Spleen (tissue), 11 donors: ENCODE data around the gene RGS6. TPM values are rescaled to one million over a fixed set of nuclear protein-coding genes. Genes with fewer than 3 reads are reported as not detected.

Experiments used
- DNase-seq: peaks from one replicate; pipeline ENCODE4 v3.0.0-alpha.2; 2020
- H3K27ac ChIP-seq, 8 donors: fragments of 200-600 bp; sonication (generic) in 7 of 8; 1 replicate in 4 of 8; 2 replicates in 4 of 8; pipeline versions ENCODE4 v1.5.0 to v1.8.0; 2016 to 2021; ENCODE audit warnings: inconsistent platforms in 4 of 8, mild to moderate bottlenecking in 4 of 8, moderate library complexity in 1 of 8
- H3K27me3 ChIP-seq, 7 donors: fragments of 200-600 bp; sonication (generic) in 6 of 7; replicated peaks in 1 of 7; 1 replicate in 4 of 7; 2 replicates in 3 of 7; pipeline versions ENCODE4 v1.5.0 to v1.8.0; 2016 to 2021; ENCODE audit warnings: inconsistent platforms in 3 of 7, mild to moderate bottlenecking in 1 of 7
- H3K36me3 ChIP-seq, 6 donors: fragments of 200-600 bp; sonication (generic) in 5 of 6; 1 replicate in 4 of 6; 2 replicates in 2 of 6; pipeline versions ENCODE4 v1.5.0 to v1.8.0; 2016 to 2021; ENCODE audit warnings: inconsistent platforms in 2 of 6
- H3K4me1 ChIP-seq, 6 donors: fragments of 200-600 bp; sonication (generic) in 5 of 6; 1 replicate in 3 of 6; 2 replicates in 3 of 6; pipeline versions ENCODE4 v1.5.0 to v1.8.0; 2016 to 2021; ENCODE audit warnings: inconsistent platforms in 3 of 6
- H3K4me3 ChIP-seq, 8 donors: fragments of 200-600 bp; sonication (generic) in 7 of 8; 1 replicate in 4 of 8; 2 replicates in 4 of 8; pipeline versions ENCODE4 v1.5.0 to v1.8.0; 2016 to 2021; ENCODE audit warnings: inconsistent platforms in 4 of 8, mild to moderate bottlenecking in 4 of 8, moderate library complexity in 2 of 8
- H3K9me3 ChIP-seq, 8 donors: fragments of 200-600 bp; sonication (generic) in 7 of 8; 1 replicate in 4 of 8; 2 replicates in 4 of 8; pipeline versions ENCODE4 v1.5.0 to v1.8.0; 2016 to 2021; ENCODE audit warnings: inconsistent platforms in 4 of 8
- POLR2A ChIP-seq, 3 donors: fragments of 450-650 bp; IDR thresholded peaks; one replicate each; pipeline ENCODE4 v1.5.1; 2017; ENCODE audit warnings: antibody characterized with exemption in 3 of 3, mild to moderate bottlenecking in 1 of 3
- POLR2AphosphoS5 ChIP-seq, 3 donors: sonication (generic); formaldehyde crosslinking; IDR thresholded peaks; one replicate each; pipeline ENCODE4 v1.5.1; 2017; ENCODE audit warnings: antibody characterized with exemption in 3 of 3
- WGBS, 5 donors: extraction: QIAGEN DNeasy Blood & Tissue Kit in 3 of 5; methylation state at CpG; one replicate each; pipeline versions ENCODE4 v1.1.5 to v1.1.7; 2013 to 2018; 5-methylcytosine and 5-hydroxymethylcytosine counted together
- intact Hi-C: fragments of 100-400 bp; cut with DNase I; formaldehyde crosslinking; loops from one replicate; pipeline ENCODE4 v1.15.0; 2023; ENCODE audit warnings: low total_unique reads
- polyA plus RNA-seq, 3 donors: library from polyadenylated mRNA; stranded (reverse); fragments of 200-250 nt; gene quantifications; one replicate each; pipeline ENCODE4 v1.2.1, GENCODE V29; 2013
- total RNA-seq, 7 donors: library from RNA; depleted of rRNA in 3 of 7; stranded (reverse); fragments of >200 nt in 3 of 7; fragmentation: NEBNext Ultra II Directional in 4 of 7; extraction: Animal tissue kit (Norgen Biotek cat#: 25700) in 4 of 7; gene quantifications; one replicate each; pipeline versions ENCODE4 v1.1.0 to v1.2.1, GENCODE V29; 2016 to 2021
- TF ChIP-seq, protein P1 (sequence below), 11 experiments: fragments of 200-600 bp in 7 of 11; fragments of 450-650 bp in 4 of 11; sonication (generic) in 4 of 11; IDR thresholded peaks in 8 of 11; conservative IDR thresholded peaks in 3 of 11; 1 replicate in 7 of 11; 2 replicates in 4 of 11; pipeline versions ENCODE4 v1.4.0 to v1.8.0; 2016 to 2021; ENCODE audit warnings: antibody characterized with exemption in 11 of 11, inconsistent platforms in 4 of 11, mild to moderate bottlenecking in 1 of 11
- donor health status: healthy with polysubstance abuse.
- donor health status: DM: no; HTN: no; CAD: no; lungs with moderate emphysema.
- donor health status: DM: no; HTN: no; CAD: no.
- donor health status: Bipolar disorder and iron deficiency.
- donor health status: healthy.
- donor health status: DM: no; HTN: no; CAD: no.
- donor health status: DM: yes; HTN: yes; CAD: no.

The RGS6 gene
- total and polyA plus RNA-seq, 10 donors: 0.20 to 8.1 (median 2.3) TPM

DNA sequence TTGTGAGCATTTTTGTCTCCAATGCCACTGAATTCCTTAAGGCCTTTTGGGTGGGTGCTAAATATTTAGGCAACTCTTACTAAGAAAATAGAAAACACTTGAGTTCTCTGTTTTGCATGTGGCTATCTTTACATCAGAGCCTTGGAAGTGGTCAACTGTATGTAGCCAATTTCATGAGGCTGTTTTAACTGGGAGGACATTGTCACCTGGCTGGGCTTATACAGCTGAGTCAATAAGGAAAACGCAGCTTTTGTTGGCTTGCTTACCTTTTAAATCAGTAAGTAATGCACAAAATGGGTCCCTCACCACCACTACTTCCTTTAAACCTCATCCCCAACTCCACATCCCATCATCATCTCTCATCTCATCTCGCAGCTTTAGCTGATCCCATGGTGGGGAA lies 194.3 kb downstream of the RGS6 start:
- peaks cover 0 to 5% (median 0%) of the 10 kb centered on the region in 8 donors for H3K9me3 ChIP-seq
- no peak overlapping the region for H3K27ac ChIP-seq
- H3K36me3 ChIP-seq: no peaks in the 10 kb centered on the region
- H3K4me3 ChIP-seq: no peak overlapping the region
- H3K4me1 ChIP-seq: no peaks in the 10 kb centered on the region
- intact Hi-C loops: no loop called here
- WGBS, 5 donors: 81 to 94% (median 90%) methylated on average over 2 of the region's 2 CpGs
- no peak for DNase-seq
- H3K27me3 ChIP-seq: peaks cover 0 to 20% (median 0%) of the 10 kb centered on the region in 7 donors
- TF ChIP-seq POLR2AphosphoS5 (IDR thresholded peaks at IDR 0.05) (no peak), POLR2A (IDR thresholded peaks at IDR 0.05) (no peak)
- TF ChIP-seq, protein P1, sequence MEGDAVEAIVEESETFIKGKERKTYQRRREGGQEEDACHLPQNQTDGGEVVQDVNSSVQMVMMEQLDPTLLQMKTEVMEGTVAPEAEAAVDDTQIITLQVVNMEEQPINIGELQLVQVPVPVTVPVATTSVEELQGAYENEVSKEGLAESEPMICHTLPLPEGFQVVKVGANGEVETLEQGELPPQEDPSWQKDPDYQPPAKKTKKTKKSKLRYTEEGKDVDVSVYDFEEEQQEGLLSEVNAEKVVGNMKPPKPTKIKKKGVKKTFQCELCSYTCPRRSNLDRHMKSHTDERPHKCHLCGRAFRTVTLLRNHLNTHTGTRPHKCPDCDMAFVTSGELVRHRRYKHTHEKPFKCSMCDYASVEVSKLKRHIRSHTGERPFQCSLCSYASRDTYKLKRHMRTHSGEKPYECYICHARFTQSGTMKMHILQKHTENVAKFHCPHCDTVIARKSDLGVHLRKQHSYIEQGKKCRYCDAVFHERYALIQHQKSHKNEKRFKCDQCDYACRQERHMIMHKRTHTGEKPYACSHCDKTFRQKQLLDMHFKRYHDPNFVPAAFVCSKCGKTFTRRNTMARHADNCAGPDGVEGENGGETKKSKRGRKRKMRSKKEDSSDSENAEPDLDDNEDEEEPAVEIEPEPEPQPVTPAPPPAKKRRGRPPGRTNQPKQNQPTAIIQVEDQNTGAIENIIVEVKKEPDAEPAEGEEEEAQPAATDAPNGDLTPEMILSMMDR (IDR thresholded peaks at IDR 0.05 in 8 of 11, conservative IDR thresholded peaks at IDR 0.05 in 3 of 11): no peak

GRCh38 chr14:72128629-72129028 lies 196.4 kb downstream of the RGS6 start:
- Histone ChIP-seq H3K4me1 (no peaks in the 10 kb centered on the region), H3K4me3 (no peak overlapping the region), H3K36me3 (no peaks in the 10 kb centered on the region), H3K27ac (no peak overlapping the region), H3K9me3 (peaks cover 0 to 5% (median 0%) of the 10 kb centered on the region in 8 donors), H3K27me3 (peaks cover 0 to 20% (median 0%) of the 10 kb centered on the region in 7 donors)
- DNase-seq: no peak
- intact Hi-C loops: no loop called here
- WGBS, 5 donors: 13 to 43% (median 25%) methylated on average over 11 of the region's 11 CpGs
- TF ChIP-seq, protein P1 (IDR thresholded peaks at IDR 0.05 in 8 of 11, conservative IDR thresholded peaks at IDR 0.05 in 3 of 11): no peak
- no peak for TF ChIP-seq POLR2AphosphoS5 (IDR thresholded peaks at IDR 0.05)
- TF ChIP-seq POLR2A (IDR thresholded peaks at IDR 0.05): no peak

GRCh38 chr14:72129291-72129690 lies 197.1 kb downstream of the RGS6 start:
- no peak overlapping the region for H3K4me3 ChIP-seq
- no peaks in the 10 kb centered on the region for H3K4me1 ChIP-seq
- peaks cover 0 to 20% (median 0%) of the 10 kb centered on the region in 7 donors for H3K27me3 ChIP-seq
- 88 to 93% (median 91%) methylated on average over 3 of the region's 3 CpGs for WGBS, 5 donors
- no peak for DNase-seq
- H3K36me3 ChIP-seq: no peaks in the 10 kb centered on the region
- H3K27ac ChIP-seq: no peak overlapping the region
- H3K9me3 ChIP-seq: peaks cover 0 to 5% (median 0%) of the 10 kb centered on the region in 8 donors
- intact Hi-C loops: no loop called here
- TF ChIP-seq, protein P1 (IDR thresholded peaks at IDR 0.05 in 8 of 11, conservative IDR thresholded peaks at IDR 0.05 in 3 of 11): no peak
- TF ChIP-seq POLR2AphosphoS5 (IDR thresholded peaks at IDR 0.05): no peak
- no peak for TF ChIP-seq POLR2A (IDR thresholded peaks at IDR 0.05)

DNA sequence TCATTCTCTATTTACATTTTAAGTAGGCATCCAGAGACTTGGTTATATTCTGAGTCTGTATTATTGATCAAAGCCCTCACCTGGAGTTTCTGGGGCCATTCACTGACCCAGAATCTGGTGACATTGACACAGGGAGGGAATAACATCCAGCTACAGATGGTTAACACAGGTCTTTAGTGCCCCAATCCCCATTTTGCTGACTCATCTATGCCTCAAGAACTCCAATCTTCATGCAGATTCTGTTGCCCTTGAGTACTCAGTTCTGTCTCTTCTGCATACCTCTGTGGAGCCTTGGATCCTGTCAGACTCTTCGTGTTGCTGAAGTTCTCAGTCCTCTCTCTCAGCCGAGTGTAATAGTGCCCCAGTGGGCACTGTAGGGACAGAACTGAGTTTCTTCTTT lies 208.9 kb downstream of the RGS6 start:
- DNase-seq: no peak
- no peaks in the 10 kb centered on the region for H3K4me1 ChIP-seq
- no peak for TF ChIP-seq POLR2AphosphoS5 (IDR thresholded peaks at IDR 0.05)
- TF ChIP-seq POLR2A (IDR thresholded peaks at IDR 0.05): no peak
- TF ChIP-seq, protein P1 (IDR thresholded peaks at IDR 0.05 in 8 of 11, conservative IDR thresholded peaks at IDR 0.05 in 3 of 11): no peak
- H3K36me3 ChIP-seq: no peaks in the 10 kb centered on the region
- H3K9me3 ChIP-seq: no peaks in the 10 kb centered on the region
- WGBS, 5 donors: 72 to 96% (median 79%) methylated on average over 2 of the region's 2 CpGs
- intact Hi-C loops: no loop called here
- H3K27me3 ChIP-seq: peaks cover 0 to under 1% (median 0%) of the 10 kb centered on the region in 7 donors
- no peak overlapping the region for H3K4me3 ChIP-seq
- H3K27ac ChIP-seq: no peak overlapping the region
